Stimulated activated naive CD8-positive, alpha-beta T cell treated with anti-CD3 and anti-CD28 coated beads, Interleukin-15, Interleukin-2, amounts not matched to agents 100 ng/mL and 50 ng/mL, for 24 hours (primary cell): ENCODE data around the gene TCF12.
"Not testable (repeated sequence)": the region's sequence is repeated elsewhere in the genome, so short reads cannot be mapped to it uniquely, and the experiment has no call there.

Experiments used
- H3K27ac Mint-ChIP-seq: one replicate; pipeline ENCODE4 v1.8.0; 2021; ENCODE audit warnings: mild to moderate bottlenecking, mixed read lengths
- H3K27me3 Mint-ChIP-seq: one replicate; pipeline ENCODE4 v1.8.0; 2021; ENCODE audit warnings: mixed read lengths
- H3K36me3 Mint-ChIP-seq: one replicate; pipeline ENCODE4 v1.8.0; 2021; ENCODE audit warnings: low read depth, mixed read lengths
- H3K4me1 Mint-ChIP-seq: one replicate; pipeline ENCODE4 v1.8.0; 2021; ENCODE audit warnings: low read depth, mixed read lengths
- H3K4me3 Mint-ChIP-seq: one replicate; pipeline ENCODE4 v1.8.0; 2021; ENCODE audit warnings: mild to moderate bottlenecking, mixed read lengths
- H3K9me3 Mint-ChIP-seq: one replicate; pipeline ENCODE4 v1.8.0; 2021; ENCODE audit warnings: mixed read lengths

Gene TCF12

GRCh38 chr15:57152666-57153539 is 234.5 kb downstream of the TCF12 start:
- Mint-ChIP-seq H3K27ac (peak overlapping the region; percentile 62), H3K36me3 (peaks cover 57% of the 10 kb centered on the region), H3K4me3 (no peak overlapping the region), H3K9me3 (peaks cover 15% of the 10 kb centered on the region), H3K27me3 (no peaks in the 10 kb centered on the region), H3K4me1 (peaks cover 19% of the 10 kb centered on the region)

GRCh38 chr15:57156210-57156884 is 237.9 kb downstream of the TCF12 start:
- Mint-ChIP-seq H3K27ac (no peak overlapping the region), H3K9me3 (peaks cover 11% of the 10 kb centered on the region), H3K4me3 (no peak overlapping the region), H3K36me3 (peaks cover 51% of the 10 kb centered on the region), H3K4me1 (peaks cover 22% of the 10 kb centered on the region), H3K27me3 (no peaks in the 10 kb centered on the region)

- H3K27me3 Mint-ChIP-seq, result no peaks in the 10 kb centered on the region
- H3K4me3 Mint-ChIP-seq, result no peak overlapping the region
- peaks cover 5% of the 10 kb centered on the region for H3K4me1 Mint-ChIP-seq
These were observed 240.1 kb downstream of the TCF12 start for GRCh38 chr15:57158589-57158988.

GRCh38 chr15:57158997-57159668 is 240.7 kb downstream of the TCF12 start:
- H3K27me3 Mint-ChIP-seq, result no peaks in the 10 kb centered on the region
- no peak overlapping the region for H3K4me3 Mint-ChIP-seq
- peaks cover 33% of the 10 kb centered on the region for H3K36me3 Mint-ChIP-seq
- peaks cover 5% of the 10 kb centered on the region for H3K4me1 Mint-ChIP-seq
- H3K9me3 Mint-ChIP-seq, result no peaks in the 10 kb centered on the region
- no peak overlapping the region for H3K27ac Mint-ChIP-seq

More at GRCh38 chr15:57158589-57158988, 240.1 kb downstream of the TCF12 start:
- Mint-ChIP-seq H3K36me3 (peaks cover 32% of the 10 kb centered on the region), H3K27ac (no peak overlapping the region), H3K9me3 (no peaks in the 10 kb centered on the region)

- no peak overlapping the region for H3K4me3 Mint-ChIP-seq
- no peaks in the 10 kb centered on the region for H3K9me3 Mint-ChIP-seq
- no peak overlapping the region for H3K27ac Mint-ChIP-seq
These were observed 241.3 kb downstream of the TCF12 start for GRCh38 chr15:57159767-57160166.

GRCh38 chr15:57160823-57161560 is 242.5 kb downstream of the TCF12 start:
- H3K4me3 Mint-ChIP-seq, result no peak overlapping the region
- H3K36me3 Mint-ChIP-seq, result peaks cover 27% of the 10 kb centered on the region
- peaks cover 5% of the 10 kb centered on the region for H3K4me1 Mint-ChIP-seq
- no peaks in the 10 kb centered on the region for H3K9me3 Mint-ChIP-seq
- no peaks in the 10 kb centered on the region for H3K27me3 Mint-ChIP-seq
- H3K27ac Mint-ChIP-seq, result no peak overlapping the region

More at GRCh38 chr15:57159767-57160166, 241.3 kb downstream of the TCF12 start:
- peaks cover 5% of the 10 kb centered on the region for H3K4me1 Mint-ChIP-seq
- peaks cover 32% of the 10 kb centered on the region for H3K36me3 Mint-ChIP-seq
- no peaks in the 10 kb centered on the region for H3K27me3 Mint-ChIP-seq

- not testable (repeated sequence) for H3K4me3 Mint-ChIP-seq, H3K27me3 Mint-ChIP-seq, H3K4me1 Mint-ChIP-seq, H3K9me3 Mint-ChIP-seq, H3K27ac Mint-ChIP-seq
- peaks cover 40% of the 10 kb centered on the region for H3K36me3 Mint-ChIP-seq
These were observed 245.8 kb downstream of the TCF12 start for GRCh38 chr15:57164251-57164650.

- Mint-ChIP-seq H3K4me1 (no peaks in the 10 kb centered on the region), H3K27ac (no peak overlapping the region), H3K9me3 (no peaks in the 10 kb centered on the region), H3K36me3 (peaks cover 35% of the 10 kb centered on the region), H3K4me3 (no peak overlapping the region), H3K27me3 (no peaks in the 10 kb centered on the region)
These were observed 247.5 kb downstream of the TCF12 start for GRCh38 chr15:57165992-57166391.

GRCh38 chr15:57167821-57168395 is 249.5 kb downstream of the TCF12 start:
- H3K27ac Mint-ChIP-seq, result no peak overlapping the region

GRCh38 chr15:57169643-57170042 is 251.2 kb downstream of the TCF12 start:
- no peak overlapping the region for H3K4me3 Mint-ChIP-seq
- H3K27ac Mint-ChIP-seq, result no peak overlapping the region
- H3K4me1 Mint-ChIP-seq, result peaks cover 3% of the 10 kb centered on the region
- peaks cover 43% of the 10 kb centered on the region for H3K36me3 Mint-ChIP-seq
- no peaks in the 10 kb centered on the region for H3K9me3 Mint-ChIP-seq
- H3K27me3 Mint-ChIP-seq, result no peaks in the 10 kb centered on the region

More at GRCh38 chr15:57167821-57168395, 249.5 kb downstream of the TCF12 start:
- H3K9me3 Mint-ChIP-seq, result no peaks in the 10 kb centered on the region
- H3K27me3 Mint-ChIP-seq, result no peaks in the 10 kb centered on the region
- no peak overlapping the region for H3K4me3 Mint-ChIP-seq
- H3K36me3 Mint-ChIP-seq, result peaks cover 43% of the 10 kb centered on the region
- H3K4me1 Mint-ChIP-seq, result no peaks in the 10 kb centered on the region

- Mint-ChIP-seq H3K36me3 (peaks cover 46% of the 10 kb centered on the region), H3K4me3 (no peak overlapping the region), H3K9me3 (no peaks in the 10 kb centered on the region), H3K27me3 (no peaks in the 10 kb centered on the region), H3K4me1 (peaks cover 3% of the 10 kb centered on the region), H3K27ac (no peak overlapping the region)
These were observed 253.0 kb downstream of the TCF12 start for GRCh38 chr15:57171426-57171825.

GRCh38 chr15:57172925-57173324 is 254.5 kb downstream of the TCF12 start:
- H3K27ac Mint-ChIP-seq, result no peak overlapping the region
- H3K9me3 Mint-ChIP-seq, result no peaks in the 10 kb centered on the region
- no peaks in the 10 kb centered on the region for H3K27me3 Mint-ChIP-seq
- peaks cover 3% of the 10 kb centered on the region for H3K4me1 Mint-ChIP-seq
- H3K4me3 Mint-ChIP-seq, result no peak overlapping the region
- peaks cover 39% of the 10 kb centered on the region for H3K36me3 Mint-ChIP-seq

- Mint-ChIP-seq H3K4me3 (no peak overlapping the region), H3K36me3 (peaks cover 37% of the 10 kb centered on the region), H3K27ac (no peak overlapping the region), H3K9me3 (peaks cover 7% of the 10 kb centered on the region), H3K4me1 (no peaks in the 10 kb centered on the region), H3K27me3 (no peaks in the 10 kb centered on the region)
These were observed 264.6 kb downstream of the TCF12 start for GRCh38 chr15:57183041-57183440.

- Mint-ChIP-seq H3K27me3 (no peaks in the 10 kb centered on the region), H3K36me3 (peaks cover 37% of the 10 kb centered on the region), H3K27ac (no peak overlapping the region)
These were observed 265.3 kb downstream of the TCF12 start for GRCh38 chr15:57183614-57184344.

More at GRCh38 chr15:57183614-57184344, 265.3 kb downstream of the TCF12 start:
- H3K9me3 Mint-ChIP-seq, result peaks cover 7% of the 10 kb centered on the region
- no peak overlapping the region for H3K4me3 Mint-ChIP-seq
- no peaks in the 10 kb centered on the region for H3K4me1 Mint-ChIP-seq
